GM19023 (cell line): Measurements from ENCODE around the gene IFNE.
A peak's percentile ranks its signal among the peaks of the same experiment; 100 is the strongest.
"Not testable (repeated sequence)": the region's sequence is repeated elsewhere in the genome, so short reads cannot be mapped to it uniquely, and the experiment has no call there.

Experiments
- ATAC-seq: cut with Tn5 transposase; IDR thresholded peaks from one replicate; pipeline ENCODE4 v1.9.1; 2021; ENCODE audit warnings: mild to moderate bottlenecking, moderate library complexity; ENCODE audit not compliant: unreplicated experiment

IFNE gene

GRCh38 chr9:21499912-21500311, 17.8 kb upstream of the IFNE start:
- ATAC-seq: no peak

GRCh38 chr9:21491756-21492155, 9.6 kb upstream of the IFNE start:
- no peak for ATAC-seq

GRCh38 chr9:21481470-21482056, 550 bp downstream of the IFNE start:
- ATAC-seq: no peak

GRCh38 chr9:21479152-21479702, 2.9 kb downstream of the IFNE start:
- ATAC-seq: no peak

GRCh38 chr9:21477466-21477865, 4.6 kb downstream of the IFNE start:
- no peak for ATAC-seq

GRCh38 chr9:21473236-21473635, 8.9 kb downstream of the IFNE start:
- ATAC-seq: no peak

- ATAC-seq: no peak
These were observed 12.0 kb downstream of the IFNE start for GRCh38 chr9:21470126-21470525.

GRCh38 chr9:21465859-21466518, 16.1 kb downstream of the IFNE start:
- peak; percentile 55 for ATAC-seq

- ATAC-seq: no peak
These were observed 17.0 kb downstream of the IFNE start for GRCh38 chr9:21465138-21465537.

- ATAC-seq: no peak
These were observed 20.7 kb downstream of the IFNE start for GRCh38 chr9:21461377-21461776.

GRCh38 chr9:21455320-21455719, 26.8 kb downstream of the IFNE start:
- ATAC-seq: peak; percentile 85

- ATAC-seq: no peak
These were observed 28.0 kb downstream of the IFNE start for GRCh38 chr9:21454149-21454548.

- ATAC-seq: no peak
These were observed 29.4 kb downstream of the IFNE start for GRCh38 chr9:21452681-21453080.

- no peak for ATAC-seq
These were observed 31.2 kb downstream of the IFNE start for GRCh38 chr9:21450733-21451394.

- ATAC-seq: not testable (repeated sequence)
These were observed 32.8 kb downstream of the IFNE start for GRCh38 chr9:21449312-21449711.

- peak; percentile 81 for ATAC-seq
These were observed 38.1 kb downstream of the IFNE start for GRCh38 chr9:21443849-21444625.

- no peak for ATAC-seq
These were observed 42.0 kb downstream of the IFNE start, which contains the start of gene IFNA1 for GRCh38 chr9:21440139-21440538. IFNA1 (plus strand) TSS chr9:21440439; CDS start chr9:21440508, 69 bp downstream.

GRCh38 chr9:21435015-21435383, 47.1 kb downstream of the IFNE start:
- not testable (repeated sequence) for ATAC-seq

GRCh38 chr9:21434202-21435014, 47.7 kb downstream of the IFNE start:
- ATAC-seq: no peak

- peak; percentile 65 for ATAC-seq
These were observed 49.3 kb downstream of the IFNE start for GRCh38 chr9:21432672-21433425.
